Measurements from ENCODE around the gene CARD19.

The CARD19 gene

GRCh38 chr9:93123561-93124283 is 27.7 kb downstream of the CARD19 start:
- no peak for TF ChIP-seq NFIC (IDR thresholded peaks at IDR 0.05)
- TF ChIP-seq EP300 (IDR thresholded peaks at IDR 0.05; ENCODE audit: borderline replicate concordance): no peak
- no peak for TF ChIP-seq MAX (IDR thresholded peaks at IDR 0.05)
- TF ChIP-seq YY1 (IDR thresholded peaks at IDR 0.05; ENCODE audit: low read depth): no peak
- TF ChIP-seq EGR1 (IDR thresholded peaks at IDR 0.05): no peak
- no peak for TF ChIP-seq TAF1 (IDR thresholded peaks at IDR 0.05; ENCODE audit: low read depth)
- TF ChIP-seq RAD21 (IDR thresholded peaks at IDR 0.05; ENCODE audit: low read depth): no peak
- TF ChIP-seq FOXM1 (IDR thresholded peaks at IDR 0.05; ENCODE audit: borderline replicate concordance, low read depth): no peak
- no peak for TF ChIP-seq USF1 (IDR thresholded peaks at IDR 0.05)
- no peak for TF ChIP-seq REST (IDR thresholded peaks at IDR 0.05; ENCODE audit: low read depth)

- no peak for TF ChIP-seq TEAD4 (IDR thresholded peaks at IDR 0.05)
- TF ChIP-seq CREB1 (IDR thresholded peaks at IDR 0.05; ENCODE audit: low read depth): no peak
- TF ChIP-seq TCF12 (IDR thresholded peaks at IDR 0.05; ENCODE audit: low read depth): no peak
- no peak for TF ChIP-seq EGR1 (IDR thresholded peaks at IDR 0.05)
- no peak for TF ChIP-seq ZBTB7A (IDR thresholded peaks at IDR 0.05; ENCODE audit: low read depth)
- no peak for TF ChIP-seq YY1 (IDR thresholded peaks at IDR 0.05; ENCODE audit: low read depth)
- no peak for TF ChIP-seq TAF1 (IDR thresholded peaks at IDR 0.05; ENCODE audit: low read depth)
- TF ChIP-seq NFIC (IDR thresholded peaks at IDR 0.05): no peak
Observed at GRCh38 chr9:93124793-93125192, 28.8 kb downstream of the CARD19 start.

GRCh38 chr9:93125331-93125894 is 29.4 kb downstream of the CARD19 start:
- TF ChIP-seq REST (IDR thresholded peaks at IDR 0.05; ENCODE audit: low read depth): no peak
- TF ChIP-seq TEAD4 (IDR thresholded peaks at IDR 0.05): no peak
- TF ChIP-seq RAD21 (IDR thresholded peaks at IDR 0.05; ENCODE audit: low read depth): no peak

- TF ChIP-seq YY1 (IDR thresholded peaks at IDR 0.05; ENCODE audit: low read depth): no peak
- no peak for TF ChIP-seq TAF1 (IDR thresholded peaks at IDR 0.05; ENCODE audit: low read depth)
- no peak for TF ChIP-seq MAX (IDR thresholded peaks at IDR 0.05)
Observed at GRCh38 chr9:93126151-93126781, 30.2 kb downstream of the CARD19 start.

GRCh38 chr9:93126825-93127368 is 30.9 kb downstream of the CARD19 start:
- TF ChIP-seq FOXM1 (IDR thresholded peaks at IDR 0.05; ENCODE audit: borderline replicate concordance, low read depth) (no peak), EGR1 (IDR thresholded peaks at IDR 0.05) (peak; percentile 48; the same call in 1 of the 2 replicates), MAX (IDR thresholded peaks at IDR 0.05) (no peak), CREB1 (IDR thresholded peaks at IDR 0.05; ENCODE audit: low read depth) (no peak), YY1 (IDR thresholded peaks at IDR 0.05; ENCODE audit: low read depth) (no peak), TAF1 (IDR thresholded peaks at IDR 0.05; ENCODE audit: low read depth) (no peak), NFIC (IDR thresholded peaks at IDR 0.05) (no peak)

- no peak for TF ChIP-seq ZBTB7A (IDR thresholded peaks at IDR 0.05; ENCODE audit: low read depth)
- TF ChIP-seq NFIC (IDR thresholded peaks at IDR 0.05): no peak
- TF ChIP-seq TAF1 (IDR thresholded peaks at IDR 0.05; ENCODE audit: low read depth): no peak
- TF ChIP-seq CEBPB (IDR thresholded peaks at IDR 0.05): no peak
- TF ChIP-seq CREB1 (IDR thresholded peaks at IDR 0.05; ENCODE audit: low read depth): no peak
- TF ChIP-seq USF1 (IDR thresholded peaks at IDR 0.05): no peak
- TF ChIP-seq REST (IDR thresholded peaks at IDR 0.05; ENCODE audit: low read depth): no peak
- TF ChIP-seq TCF12 (IDR thresholded peaks at IDR 0.05; ENCODE audit: low read depth): no peak
- no peak for TF ChIP-seq YY1 (IDR thresholded peaks at IDR 0.05; ENCODE audit: low read depth)
- TF ChIP-seq TEAD4 (IDR thresholded peaks at IDR 0.05): no peak
- no peak for TF ChIP-seq FOXM1 (IDR thresholded peaks at IDR 0.05; ENCODE audit: borderline replicate concordance, low read depth)
- TF ChIP-seq MAX (IDR thresholded peaks at IDR 0.05): no peak
- no peak for TF ChIP-seq EP300 (IDR thresholded peaks at IDR 0.05; ENCODE audit: borderline replicate concordance)
- no peak for TF ChIP-seq EGR1 (IDR thresholded peaks at IDR 0.05)
- TF ChIP-seq RAD21 (IDR thresholded peaks at IDR 0.05; ENCODE audit: low read depth): no peak
Observed at GRCh38 chr9:93127395-93127911, 31.4 kb downstream of the CARD19 start.
